ENCODE results near the gene RAPGEF4. TPM values are rescaled to one million over a fixed set of nuclear protein-coding genes. Genes with fewer than 3 reads are reported as not detected.

Gene RAPGEF4
- total RNA-seq, 1 donor from 2014 or later = 0.73 TPM

DNA sequence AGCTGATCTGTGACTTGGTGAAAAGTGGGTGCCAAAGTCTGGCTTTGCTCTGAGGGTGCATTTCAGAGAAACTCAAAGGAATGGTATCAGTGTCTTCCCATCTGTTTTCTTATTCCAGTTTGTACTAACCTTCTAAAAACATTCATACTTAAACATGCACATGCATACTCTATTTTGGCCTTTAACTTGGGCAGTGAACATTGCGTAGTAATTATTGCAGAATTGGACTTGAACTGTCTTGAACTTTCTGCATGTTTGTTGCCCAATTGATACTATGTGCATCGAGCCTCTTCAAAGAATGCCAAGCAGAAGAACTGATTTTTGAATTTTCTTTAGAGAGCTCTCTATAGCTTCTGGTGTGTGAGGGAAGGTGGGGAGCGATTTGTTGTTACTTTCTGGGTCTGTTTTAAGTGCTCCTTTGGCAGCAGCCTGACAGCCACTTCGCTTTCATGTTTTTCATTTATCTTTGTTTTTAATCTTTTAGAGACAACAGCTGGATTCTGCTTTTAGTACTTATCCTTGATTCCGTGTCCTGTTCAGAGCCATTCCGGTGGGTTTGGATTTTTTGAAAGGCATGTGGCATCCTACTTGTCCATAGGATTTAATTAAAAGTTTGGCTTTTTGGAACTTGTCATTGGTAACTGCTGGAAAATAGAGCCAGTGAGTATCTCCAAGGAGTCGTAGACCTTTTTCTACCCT, 159.2 kb downstream of the RAPGEF4 start:
- intact Hi-C loops (cut with micrococcal nuclease) = no loop called here

- intact Hi-C loops (cut with micrococcal nuclease) = no loop called here
Measured at GRCh38 chr2:172896661-172897081, 161.0 kb downstream of the RAPGEF4 start.

DNA sequence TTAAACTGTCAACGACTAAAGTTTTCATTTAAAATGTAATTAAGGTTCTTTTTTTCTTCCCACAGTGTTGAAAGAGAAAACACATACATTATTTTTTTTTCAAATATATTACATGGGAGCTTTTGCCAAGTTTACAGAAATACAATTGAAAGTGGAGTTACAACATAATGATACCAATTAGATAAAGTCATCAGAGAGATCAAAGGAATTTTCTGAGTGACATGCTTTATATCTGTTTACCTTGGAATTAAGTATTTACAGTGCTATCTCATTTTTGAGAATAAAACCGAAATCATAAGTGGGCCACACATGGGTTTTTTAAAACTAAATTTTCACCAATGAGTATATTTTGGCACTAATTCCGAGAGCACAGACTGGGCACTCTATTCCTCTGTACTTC, 165.2 kb downstream of the RAPGEF4 start:
- intact Hi-C loops (cut with micrococcal nuclease) = no loop called here

DNA sequence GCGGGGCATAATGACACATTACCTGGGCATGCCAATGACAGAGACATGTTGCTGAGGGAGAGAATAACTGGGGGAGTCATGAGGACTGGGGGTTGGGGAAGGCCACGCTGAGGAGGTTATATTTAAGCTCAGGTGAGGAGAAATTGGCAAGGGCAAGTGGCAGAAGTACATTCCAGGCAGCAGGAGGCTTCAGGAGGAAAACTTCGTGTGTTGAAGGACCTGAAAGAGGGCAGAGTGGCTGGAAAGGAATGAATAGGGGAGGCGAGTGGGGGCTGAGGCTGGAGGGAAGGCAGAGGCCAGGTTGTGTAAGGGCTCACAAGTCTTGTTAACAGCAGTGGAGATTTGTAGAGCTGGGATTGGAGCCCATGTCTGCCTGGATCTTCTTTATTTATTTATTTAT, 166.3 kb downstream of the RAPGEF4 start:
- intact Hi-C loops (cut with micrococcal nuclease) = no loop called here

DNA sequence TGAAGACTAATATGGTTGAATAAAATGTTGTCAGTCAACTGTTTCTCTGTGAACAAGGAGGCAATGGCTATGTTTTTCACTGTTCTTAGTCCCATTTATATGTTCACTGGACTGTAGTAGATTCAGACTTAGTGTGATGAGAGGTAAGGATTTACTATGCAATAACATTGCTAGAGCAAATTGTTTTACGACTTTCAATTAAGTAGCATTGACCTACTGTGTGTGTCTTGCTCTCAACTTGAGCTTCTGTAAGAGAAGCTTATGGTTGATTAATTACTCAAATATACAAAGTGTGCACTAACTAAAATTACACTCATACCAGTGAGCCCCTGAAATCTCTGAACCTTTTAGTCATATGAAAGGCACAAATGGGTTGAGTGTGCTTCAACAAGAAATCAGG, 168.6 kb downstream of the RAPGEF4 start:
- intact Hi-C loops (cut with micrococcal nuclease) = no loop called here

DNA sequence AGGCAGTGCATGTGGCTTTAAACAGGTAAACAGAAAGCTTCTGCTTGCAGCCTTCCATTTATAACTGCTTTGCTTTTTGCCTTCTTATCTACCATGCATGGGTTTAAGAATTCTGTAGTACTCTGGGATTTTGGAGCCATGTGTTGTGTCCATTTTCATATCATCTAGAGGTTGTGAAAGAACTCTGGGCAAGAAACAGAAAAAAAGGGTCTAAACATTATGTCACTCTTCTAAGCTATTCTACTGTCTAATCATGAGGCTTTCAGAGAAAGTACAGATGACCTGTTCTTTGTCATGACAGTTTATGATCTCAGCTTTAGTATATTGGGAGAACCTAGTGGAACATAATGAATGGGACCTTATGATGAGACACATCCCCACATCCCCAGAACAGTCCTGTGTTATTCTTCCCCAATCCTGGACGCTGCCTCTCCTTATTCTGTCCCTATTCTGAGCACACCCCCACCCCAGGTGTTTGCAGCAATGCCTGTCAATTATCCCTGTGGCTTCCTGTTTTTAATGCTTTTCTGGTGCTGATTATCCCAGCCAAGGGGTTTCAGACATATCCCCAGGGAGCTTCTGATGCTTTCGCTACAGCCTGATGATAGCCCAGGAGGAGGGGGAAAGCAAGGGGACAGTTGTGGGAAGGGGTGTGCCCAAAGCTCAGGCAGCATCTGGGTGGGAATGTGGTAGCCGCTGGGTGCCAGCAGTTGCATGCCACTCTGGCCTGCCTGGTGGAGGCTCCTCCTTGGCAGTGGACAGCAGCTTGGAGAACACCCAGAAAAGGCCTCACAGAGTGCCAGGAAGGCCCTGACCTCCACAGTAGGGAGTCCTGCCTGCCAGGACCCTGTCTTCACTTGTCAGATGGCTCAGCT, 170.5 kb downstream of the RAPGEF4 start:
- intact Hi-C loops (cut with micrococcal nuclease) = no loop called here

DNA sequence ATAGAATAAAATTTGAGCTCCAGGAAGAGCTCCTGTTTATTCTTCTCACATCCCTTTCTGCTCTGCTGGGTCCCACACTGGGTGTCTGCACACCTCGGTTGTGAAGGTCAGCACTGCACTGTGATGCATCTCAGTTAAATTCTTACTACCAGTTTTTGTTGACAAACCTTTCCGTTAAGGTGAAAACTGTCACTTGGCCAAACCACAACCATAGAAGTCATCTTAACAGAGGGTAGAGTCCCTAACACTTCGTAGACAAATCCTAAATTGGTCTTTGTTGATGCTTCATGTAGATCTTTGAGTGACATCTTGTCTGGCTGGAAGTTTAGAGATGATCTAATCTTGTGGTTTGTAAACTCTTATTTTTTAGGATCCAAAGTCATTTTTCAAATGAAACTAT, 172.6 kb downstream of the RAPGEF4 start:
- intact Hi-C loops (cut with micrococcal nuclease) = no loop called here

- intact Hi-C loops (cut with micrococcal nuclease) = no loop called here
Measured at GRCh38 chr2:172909454-172909853, 173.8 kb downstream of the RAPGEF4 start.

GRCh38 chr2:172912266-172912665, 176.6 kb downstream of the RAPGEF4 start:
- intact Hi-C loops (cut with micrococcal nuclease) = no loop called here

DNA sequence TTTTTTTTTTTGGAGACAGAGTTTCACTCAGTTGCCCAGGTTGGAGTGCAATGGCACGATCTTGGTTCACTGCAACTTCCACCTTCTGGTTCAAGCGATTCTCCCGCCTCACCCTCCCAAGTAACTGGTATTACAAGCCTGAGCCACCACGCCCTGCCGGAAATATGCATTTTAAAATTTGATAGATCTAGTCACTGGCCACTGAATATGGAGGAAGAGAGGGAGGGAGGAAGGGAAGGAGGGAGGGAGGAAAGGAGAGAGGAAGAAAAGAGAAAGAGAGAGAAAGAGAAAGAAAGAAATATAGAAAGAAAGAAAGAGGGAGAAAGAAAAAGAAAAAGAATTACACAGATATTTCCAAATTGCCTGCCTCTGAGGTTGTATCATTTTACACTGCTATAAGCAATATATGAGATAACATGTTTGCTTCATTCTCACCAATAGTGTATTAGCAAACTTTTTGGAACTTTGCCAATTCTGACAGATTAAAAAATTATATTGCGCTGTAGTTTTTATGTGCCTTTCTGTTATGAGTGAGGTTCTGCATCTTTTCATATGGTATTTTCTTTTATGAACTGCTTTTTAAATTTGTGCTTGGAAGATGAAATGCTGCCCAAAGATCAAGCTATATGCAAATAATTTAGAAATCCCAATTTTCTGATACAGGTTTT, 178.8 kb downstream of the RAPGEF4 start:
- intact Hi-C loops (cut with micrococcal nuclease) = no loop called here

- intact Hi-C loops (cut with micrococcal nuclease) = no loop called here
Measured at GRCh38 chr2:172917716-172918115, 182.1 kb downstream of the RAPGEF4 start.

DNA sequence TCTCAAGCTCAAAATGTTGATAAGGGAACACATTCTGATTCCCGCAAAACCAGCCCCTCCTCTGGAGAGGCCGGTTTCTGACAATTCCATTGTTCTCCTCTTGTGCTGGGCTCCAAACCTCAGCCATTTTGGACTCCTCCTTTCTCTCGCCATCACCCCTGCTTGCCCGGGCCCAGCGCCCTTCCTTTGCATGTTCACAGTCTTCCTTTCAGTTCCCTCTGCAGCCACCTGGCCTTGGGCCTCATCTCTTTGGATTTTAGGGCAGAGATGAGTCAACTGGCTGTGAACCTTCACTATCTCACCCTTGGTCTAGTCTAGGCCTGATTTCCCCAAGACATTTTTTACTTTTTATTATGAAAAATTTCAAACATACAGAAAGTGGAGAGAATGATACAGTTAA, 184.1 kb downstream of the RAPGEF4 start:
- intact Hi-C loops (cut with micrococcal nuclease) = no loop called here

DNA sequence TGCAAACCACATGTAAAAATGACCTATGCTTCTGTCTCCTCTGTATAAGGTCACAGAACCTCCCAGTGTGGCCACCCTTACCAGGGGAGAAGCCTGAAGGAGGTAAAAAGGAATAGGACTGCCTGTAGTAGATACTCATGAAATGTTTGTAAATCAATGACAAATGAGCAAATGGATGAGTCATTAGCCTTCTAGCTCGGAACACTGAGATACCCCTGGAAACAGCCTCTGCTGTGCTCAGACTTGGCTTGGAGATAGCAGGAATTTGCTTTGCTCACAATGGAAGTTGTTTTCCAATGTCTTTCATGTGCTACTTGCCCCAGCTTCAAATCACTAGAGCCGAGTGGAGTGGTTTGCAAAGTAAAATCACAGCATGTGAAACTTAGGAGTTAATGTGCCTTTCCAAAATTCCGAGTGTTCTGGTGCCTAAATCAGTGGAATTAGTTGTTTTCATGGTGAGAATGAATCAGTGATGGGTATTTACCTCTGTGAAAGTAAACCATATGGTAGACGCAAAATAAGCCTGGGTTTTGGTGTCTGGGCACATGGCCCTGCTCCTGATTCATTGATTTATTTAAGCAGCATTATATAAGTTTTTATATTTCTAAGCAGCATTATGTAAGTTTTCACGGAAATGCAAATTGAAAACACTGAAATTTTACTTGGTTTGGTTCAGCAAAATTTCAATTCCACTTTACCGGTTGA, 186.0 kb downstream of the RAPGEF4 start:
- intact Hi-C loops (cut with micrococcal nuclease) = no loop called here

DNA sequence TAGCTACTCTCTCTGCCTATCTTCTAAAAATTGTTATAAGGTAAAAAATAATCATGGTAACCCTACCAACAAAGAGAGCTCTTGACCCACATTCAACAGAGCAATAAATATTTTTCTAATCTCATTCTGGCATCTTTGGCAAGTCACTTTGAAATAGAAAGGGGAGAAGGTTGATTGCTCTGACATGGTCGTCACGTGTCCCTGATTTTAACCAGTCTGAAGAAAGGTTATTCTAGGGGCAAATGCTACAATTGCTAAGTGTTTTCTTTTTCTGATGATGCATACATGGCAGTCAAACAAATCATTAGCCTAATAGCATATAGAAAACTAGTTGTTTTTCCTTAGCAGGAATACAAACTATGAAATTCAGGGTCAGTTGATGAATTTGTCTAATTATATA, 186.7 kb downstream of the RAPGEF4 start:
- intact Hi-C loops (cut with micrococcal nuclease) = no loop called here

DNA sequence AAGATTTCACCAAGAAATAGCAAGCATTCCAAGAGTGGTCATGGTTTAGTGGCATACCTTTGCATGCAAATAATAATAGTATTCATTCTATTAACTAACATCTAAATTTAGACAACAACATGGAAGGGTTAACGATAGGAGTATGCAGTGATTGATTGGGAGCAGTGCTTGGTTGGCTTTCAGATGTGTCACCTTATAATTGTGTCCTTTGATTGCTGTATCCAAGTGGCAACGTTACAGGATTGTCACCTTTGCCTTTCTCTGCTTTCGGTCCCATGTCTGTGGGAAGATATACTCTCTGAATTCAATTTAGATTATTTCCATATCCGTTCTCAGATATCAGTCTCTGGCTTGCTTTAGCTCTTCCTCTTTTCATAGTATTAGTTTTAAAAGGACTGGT, 187.2 kb downstream of the RAPGEF4 start:
- intact Hi-C loops (cut with micrococcal nuclease) = no loop called here

DNA sequence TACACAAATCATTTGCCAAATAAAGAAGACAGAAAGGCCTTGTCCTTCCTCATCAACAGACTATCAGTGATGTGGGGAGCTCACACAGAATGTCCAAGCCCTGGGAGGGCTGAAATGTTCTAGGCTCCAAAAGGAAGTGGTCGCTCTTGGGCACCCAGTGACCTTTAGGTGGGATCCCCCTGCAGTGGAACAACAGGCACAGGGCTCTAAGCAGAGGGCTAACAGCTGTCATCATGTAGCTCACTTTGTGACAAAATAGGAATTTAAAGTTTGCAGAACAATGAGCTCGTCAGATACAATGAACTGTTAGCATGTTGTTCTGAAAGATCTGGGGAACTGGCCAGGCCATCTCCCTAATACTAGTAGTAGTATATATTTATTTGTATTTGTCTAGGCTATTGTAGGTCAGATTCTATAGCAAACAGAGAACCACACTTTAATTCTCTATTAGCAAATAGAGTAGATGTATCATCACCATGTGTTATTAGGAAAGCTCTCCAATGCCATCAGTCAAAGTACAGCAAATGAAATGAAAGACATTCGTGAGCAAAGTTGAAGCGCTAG, 188.5 kb downstream of the RAPGEF4 start:
- intact Hi-C loops (cut with micrococcal nuclease) = no loop called here

DNA sequence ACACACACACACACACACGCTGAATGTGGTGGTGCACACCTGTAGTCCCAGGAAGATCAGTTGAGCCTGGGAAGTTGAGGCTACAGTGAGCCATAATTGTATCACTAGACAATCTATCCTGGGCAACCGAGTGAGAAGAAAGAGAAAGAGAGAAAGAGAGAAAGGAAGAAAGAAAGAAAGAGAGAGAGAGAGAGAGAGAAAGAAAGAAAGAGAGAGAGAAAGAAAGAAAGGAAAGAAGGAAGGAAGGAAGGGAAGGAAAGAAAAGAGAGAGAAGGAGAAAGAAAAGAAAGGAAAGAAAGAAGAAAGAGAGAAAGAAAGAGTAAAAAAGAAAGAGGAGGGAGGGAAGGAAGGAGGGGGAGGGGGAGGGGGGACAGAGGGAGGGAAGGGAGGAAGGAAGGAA, 190.0 kb downstream of the RAPGEF4 start:
- intact Hi-C loops (cut with micrococcal nuclease) = no loop called here

- intact Hi-C loops (cut with micrococcal nuclease) = no loop called here
Measured at GRCh38 chr2:172926785-172927640, 191.4 kb downstream of the RAPGEF4 start.

DNA sequence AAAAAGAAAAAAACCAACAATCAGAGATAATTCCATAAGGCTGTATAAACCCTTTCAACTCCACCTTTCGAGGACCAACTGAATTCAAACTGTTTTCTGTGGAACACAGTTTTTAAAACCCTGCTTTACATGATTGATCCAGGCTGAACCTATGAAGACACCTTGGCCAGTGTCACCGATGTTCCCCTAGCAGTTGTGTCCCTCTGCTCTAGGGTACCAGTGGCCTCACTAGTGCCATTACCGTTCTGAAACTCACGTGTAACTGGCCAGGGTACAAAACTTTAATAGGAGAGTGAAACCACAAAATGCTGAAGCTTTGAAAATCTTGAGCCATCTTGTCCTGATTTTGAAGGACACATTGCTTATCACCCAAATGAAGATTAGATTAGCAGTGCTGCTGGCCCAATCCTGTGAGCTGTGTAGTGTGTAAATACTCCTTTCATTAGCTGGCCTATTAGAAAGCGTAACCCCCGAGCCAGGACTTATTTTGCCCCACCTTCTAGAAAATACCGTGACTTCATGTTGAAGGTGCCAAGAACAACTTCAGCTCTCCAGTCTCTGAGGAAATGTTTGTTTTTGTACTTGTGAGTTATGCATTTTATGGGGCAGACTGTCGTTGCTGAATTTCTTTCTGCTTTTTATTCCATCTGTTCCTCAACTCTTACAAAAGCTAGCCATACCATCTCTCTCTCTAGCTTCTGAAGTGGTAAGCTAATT, 192.2 kb downstream of the RAPGEF4 start:
- intact Hi-C loops (cut with micrococcal nuclease) = no loop called here

DNA sequence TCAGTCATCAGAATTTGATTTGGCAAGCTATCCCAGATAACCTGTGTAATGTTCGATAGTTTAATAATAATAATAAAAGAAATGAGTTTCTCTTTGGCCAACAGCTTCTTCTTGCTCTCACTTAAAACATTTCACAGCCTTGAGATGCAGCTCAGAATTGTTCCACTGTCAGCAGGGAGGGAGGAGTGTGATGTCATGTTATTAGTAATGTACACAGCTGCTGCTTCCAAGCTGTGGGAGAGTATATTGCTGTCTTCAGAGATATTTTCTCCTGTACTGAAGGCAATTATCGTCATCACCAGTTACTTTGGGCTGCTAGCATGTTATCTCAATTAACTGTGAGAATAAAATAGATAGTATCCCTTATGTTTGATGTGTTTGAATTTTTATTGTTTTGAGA, 193.1 kb downstream of the RAPGEF4 start:
- intact Hi-C loops (cut with micrococcal nuclease) = no loop called here
